NCI-H187 (cell line): ENCODE results near the gene RRAS2.
"Not testable (repeated sequence)": the region's sequence is repeated elsewhere in the genome, so short reads cannot be mapped to it uniquely, and the experiment has no call there.

ENCODE experiments used
- DNase-seq, 2 experiments: peaks; one replicate each; lab custom pipeline; 2025; lab: John Stamatoyannopoulos, UW

The RRAS2 gene

DNA sequence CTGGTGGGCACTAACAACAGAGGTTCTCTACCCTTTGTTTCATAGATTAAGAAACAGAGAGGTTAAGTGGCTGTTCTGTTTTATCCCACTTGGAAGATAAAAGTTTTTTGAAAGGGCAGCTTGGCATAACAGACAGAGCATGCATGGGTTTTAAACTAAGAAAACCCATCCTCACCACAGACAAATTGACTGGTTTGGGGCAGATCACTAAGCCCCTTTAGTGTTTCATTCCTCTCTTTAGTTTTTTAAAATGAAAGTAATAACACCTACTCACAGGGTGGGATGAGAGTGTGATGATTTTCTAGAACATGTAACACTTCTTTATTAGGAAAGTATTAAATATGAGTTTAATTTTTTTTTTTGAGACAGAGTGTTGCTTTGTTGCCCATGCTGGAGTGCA is 12.3 kb upstream of the RRAS2 start:
- DNase-seq: no peak

DNA sequence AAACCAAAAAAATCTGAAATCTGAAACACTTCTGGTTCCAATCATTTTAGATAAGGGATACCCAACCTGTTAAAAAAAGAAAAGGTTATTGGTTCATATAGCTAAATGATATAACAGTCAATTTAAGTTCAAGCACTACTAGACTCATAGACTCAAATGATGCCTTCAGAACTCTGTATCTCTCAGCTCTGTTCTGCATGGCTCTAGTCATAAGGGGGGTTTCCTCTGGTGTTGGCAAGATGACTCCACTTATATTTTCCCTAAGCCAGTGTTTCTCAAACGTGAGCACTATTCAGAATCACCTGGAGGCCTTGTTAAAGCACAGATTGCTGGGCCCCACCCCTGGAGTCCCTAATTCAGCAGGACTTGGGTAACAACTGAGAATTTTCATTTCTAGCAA is 11.5 kb upstream of the RRAS2 start:
- DNase-seq: no peak

DNA sequence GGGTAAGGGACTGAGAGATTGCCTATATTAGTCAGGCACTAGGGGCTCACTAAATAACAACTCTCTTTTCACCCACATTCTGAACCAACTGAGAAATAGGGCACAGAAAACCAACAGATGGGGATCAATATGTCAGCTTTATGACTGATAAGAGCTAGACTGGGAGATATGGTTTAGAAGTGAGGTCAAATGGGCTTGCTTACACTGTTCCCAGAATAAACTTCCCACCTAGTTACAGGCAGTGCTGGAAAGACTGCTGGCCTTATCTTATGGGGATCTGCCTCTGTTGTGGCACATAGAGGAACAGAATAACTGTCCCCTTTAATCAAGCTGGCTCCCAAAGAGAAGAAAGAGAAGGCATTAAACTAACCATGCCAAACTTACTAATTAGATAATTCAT is 10.6 kb upstream of the RRAS2 start:
- no peak for DNase-seq

DNA sequence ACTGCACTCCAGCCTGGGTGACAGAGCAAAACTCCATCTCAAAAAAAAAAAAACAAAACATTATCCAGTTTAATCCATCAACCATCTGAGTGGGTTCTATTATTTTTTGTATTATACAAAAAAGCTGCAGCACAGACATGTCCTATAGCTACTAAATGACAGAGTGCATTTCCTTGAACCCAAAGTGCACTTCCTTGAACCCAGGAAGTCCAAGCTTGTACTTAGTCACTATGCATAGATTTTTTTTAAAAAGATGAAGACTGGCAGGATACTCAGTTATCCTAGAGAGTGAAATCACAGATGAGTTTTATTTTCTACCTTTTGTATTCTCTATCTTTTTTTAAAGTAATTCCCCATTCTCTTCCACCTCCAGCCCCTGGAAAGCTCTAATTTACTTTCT is 8.0 kb upstream of the RRAS2 start:
- DNase-seq: no peak

DNA sequence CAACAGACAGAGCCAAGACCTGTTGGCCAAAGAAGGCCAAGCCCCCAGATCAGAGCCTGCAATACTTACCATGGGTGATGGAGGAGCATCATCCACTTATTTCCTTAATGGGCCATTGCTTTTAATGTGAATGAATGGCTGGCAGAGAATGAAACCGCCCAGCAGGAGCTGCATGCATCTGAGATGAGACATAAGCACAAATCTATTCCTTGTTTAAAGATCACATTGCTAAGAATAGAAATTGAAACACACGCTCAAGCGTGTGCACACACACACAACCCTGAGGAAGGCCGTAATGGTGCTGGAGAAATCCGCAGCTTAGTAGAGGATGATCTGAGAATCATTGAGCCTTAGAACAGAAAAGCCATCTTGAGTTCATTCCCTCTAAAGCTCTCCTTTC is 5.3 kb upstream of the RRAS2 start:
- DNase-seq: peak; percentile 22 to 55

DNA sequence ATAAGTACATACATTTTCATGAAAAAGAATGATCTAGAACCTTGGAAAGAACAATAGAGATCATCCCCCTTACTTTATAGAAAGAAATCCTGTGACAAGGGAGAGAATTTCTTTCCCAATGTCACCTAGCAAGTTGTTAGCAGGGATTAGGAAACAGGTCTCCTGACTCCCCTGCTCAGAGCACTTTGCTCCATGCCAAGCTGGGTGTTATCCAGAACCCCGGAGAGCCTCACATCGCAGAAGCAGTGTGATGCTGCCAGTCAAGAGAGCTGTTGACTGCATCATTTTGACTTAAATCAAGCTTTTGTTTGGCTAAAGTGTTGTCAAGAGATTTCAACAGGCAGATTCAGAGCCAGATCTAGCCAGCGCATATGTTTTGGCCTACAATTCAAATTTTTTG is 3.6 kb upstream of the RRAS2 start:
- no peak for DNase-seq

DNA sequence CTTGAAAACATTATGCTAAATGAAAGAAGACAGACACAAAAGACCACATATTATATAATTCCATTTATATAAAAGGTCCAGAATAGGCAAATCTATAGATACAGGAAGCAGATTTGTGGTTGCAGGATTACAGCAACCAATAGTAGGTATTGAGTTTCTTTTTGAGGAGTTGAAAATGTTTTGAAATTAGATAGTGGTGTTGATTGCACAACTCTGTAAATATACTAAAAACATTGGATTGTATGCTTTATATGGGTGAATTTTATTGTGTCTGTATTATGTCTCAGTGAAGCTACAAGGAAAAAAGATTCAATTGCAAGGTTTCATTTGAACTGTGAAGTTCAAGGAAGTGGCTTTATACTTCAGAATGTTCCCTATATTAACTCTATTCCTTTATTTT is 3.0 kb upstream of the RRAS2 start:
- DNase-seq: no peak

DNA sequence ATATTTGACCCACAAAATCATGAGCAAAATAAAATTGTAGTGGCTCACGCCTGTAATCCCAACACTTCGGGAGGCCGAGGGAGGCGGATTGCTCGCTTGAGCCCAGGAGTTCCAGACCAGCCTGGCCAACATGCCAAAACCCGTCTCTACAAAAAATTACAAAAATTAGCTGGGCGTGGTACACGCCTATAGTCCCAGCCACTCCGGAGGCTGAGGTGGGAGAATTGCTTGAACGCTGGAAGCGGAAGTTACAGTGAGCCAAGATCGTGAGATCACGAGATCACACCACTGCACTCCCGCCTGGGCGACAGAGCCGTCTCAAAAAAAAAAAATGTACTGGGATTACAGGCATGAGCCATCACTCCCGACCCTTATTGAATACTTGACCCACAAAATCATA is 2.0 kb upstream of the RRAS2 start:
- DNase-seq: no peak

DNA sequence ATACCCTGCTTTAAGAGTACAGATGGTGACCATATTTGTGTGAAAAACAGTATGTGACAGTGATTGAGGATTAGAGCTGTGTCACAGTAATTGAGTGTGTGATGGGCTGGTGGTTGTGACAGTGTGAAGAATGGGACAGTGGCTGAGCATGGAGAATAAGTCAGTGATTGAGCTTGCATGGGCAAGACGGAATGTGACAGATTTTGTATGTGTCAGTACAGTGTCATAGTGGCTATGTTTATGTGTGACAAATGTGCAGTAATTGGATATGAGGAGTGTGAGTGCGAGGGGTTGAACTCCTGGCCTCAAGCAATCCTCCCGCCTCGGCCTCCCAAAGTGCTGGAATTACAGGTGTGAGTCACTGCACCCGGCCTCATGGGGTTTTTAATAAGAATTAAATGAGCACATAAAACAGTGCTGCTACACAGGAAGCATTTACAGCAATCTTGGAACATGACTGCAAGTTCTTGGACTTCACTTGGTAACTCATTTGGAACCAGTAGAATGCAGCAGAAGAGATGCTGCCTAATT is 583 bp upstream of the RRAS2 start:
- no peak for DNase-seq

DNA sequence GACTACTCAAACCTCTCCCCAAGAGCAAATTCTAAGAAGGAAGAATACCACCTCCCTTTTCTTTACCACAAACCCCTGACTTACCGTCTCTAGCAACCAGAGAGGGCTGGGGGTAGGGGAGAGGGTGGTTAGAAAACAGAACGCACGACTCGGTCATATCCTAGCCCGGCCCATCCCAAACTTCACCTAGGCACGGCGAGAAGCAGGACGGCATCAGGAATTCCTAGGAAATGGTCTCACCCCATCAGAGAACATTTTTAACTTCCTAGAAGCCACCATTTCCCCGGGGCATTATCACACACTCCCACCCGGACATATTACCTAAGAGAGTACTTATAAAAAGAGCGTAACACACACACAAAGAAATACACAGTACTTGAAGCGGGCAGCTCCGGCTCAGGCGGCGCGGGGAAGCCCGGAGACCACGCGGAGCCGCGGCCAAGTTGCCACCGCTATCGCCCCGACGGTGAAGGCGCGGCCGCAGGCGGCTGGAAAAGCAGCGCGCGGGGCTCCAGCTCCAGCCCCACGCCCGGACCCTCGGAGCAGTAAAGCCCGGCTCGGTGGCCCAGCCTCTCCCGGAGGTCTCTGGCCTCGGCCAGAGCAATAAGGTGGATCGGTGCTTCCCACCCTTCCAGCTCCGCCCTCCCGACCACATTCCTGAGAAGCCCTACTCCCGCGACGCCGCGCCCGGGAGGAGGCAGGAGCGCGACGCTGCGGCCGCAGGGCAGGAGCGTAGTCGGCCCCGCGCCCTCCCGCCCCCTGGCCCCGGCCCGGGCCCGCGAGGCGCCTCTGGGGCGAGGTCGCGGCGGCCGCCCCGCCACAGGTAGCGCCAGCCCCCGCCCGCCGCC is 878 bp downstream of the RRAS2 start:
- DNase-seq: peak; percentile 22 to 23

DNA sequence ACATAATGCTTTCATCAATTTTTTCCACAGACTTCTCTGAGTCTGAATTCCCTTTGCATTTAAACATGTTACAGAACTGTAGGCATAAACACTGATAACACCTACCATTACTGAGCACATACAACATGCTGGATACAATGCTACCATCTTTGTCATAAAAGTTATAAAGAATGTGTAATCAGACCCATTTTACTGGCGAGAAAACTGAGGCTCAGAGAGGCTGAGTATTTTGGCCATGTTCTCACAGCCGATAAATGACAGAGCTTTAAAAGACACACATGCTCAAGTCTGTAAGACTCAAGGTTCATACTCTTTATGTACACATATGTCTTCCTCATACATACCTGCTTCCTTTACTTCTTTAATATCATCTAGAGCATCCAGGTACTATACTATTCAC is 2.6 kb downstream of the RRAS2 start:
- DNase-seq: no peak

DNA sequence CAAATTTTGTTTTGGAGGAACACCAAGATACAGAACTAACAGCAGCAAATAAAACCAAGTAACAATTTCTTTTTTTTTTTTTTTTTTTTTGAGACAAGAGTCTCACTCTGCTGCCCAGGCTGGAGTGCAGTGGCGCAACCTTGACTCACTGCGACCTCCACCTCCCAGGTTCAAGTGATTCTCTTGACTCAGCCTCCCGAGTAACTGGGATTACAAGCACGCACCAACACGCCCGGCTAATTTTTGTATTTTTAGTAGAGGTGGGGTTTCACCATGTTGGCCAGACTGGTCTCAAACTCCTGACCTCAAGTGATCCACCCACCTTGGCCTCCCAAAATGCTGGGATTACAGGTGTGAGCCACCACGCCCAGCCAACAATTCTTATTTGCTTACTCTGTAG is 4.4 kb downstream of the RRAS2 start:
- DNase-seq: not testable (repeated sequence)

DNA sequence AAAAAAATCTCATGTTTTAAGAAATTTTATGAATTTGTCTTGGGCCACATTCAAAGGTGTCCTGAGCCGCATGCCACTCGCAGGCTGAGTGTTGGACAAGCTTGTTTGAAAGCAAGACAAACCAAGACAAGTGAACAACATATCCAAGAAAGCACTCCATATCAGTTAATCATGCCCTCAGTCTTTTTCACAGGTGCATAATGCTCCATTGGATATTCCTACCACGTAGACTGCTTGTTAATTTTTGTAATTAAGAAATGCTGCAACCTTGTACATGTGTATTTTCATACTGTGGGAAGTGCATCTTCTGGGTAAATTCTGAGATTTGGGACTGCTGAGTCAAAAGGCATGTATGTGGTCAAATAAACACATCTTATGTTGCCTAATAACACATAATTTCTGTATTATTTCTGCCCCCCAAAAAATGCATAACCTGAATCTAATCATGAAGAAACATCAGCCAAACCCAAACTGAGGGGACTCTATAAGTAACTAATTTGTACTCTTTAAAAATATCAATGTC is 8.2 kb downstream of the RRAS2 start:
- no peak for DNase-seq

DNA sequence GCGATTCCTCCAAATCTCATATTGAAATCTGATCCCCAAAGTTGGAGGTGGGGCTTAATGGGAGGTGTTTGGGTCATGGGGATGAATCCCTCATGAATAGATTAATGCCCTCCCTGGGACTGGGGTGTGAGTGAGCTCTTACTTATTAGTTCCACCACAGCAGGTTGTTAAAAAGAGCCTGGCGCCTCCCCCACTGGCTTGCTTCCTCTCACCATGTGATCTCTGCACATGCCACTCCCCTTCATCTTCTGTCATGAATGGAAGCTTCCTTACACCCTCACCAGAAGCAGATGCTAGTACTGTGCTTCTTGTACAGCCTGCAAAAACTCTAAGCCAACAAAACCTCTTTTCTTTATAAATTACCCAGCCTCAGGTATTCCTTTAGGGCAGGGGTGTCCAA is 8.8 kb downstream of the RRAS2 start:
- DNase-seq: no peak

DNA sequence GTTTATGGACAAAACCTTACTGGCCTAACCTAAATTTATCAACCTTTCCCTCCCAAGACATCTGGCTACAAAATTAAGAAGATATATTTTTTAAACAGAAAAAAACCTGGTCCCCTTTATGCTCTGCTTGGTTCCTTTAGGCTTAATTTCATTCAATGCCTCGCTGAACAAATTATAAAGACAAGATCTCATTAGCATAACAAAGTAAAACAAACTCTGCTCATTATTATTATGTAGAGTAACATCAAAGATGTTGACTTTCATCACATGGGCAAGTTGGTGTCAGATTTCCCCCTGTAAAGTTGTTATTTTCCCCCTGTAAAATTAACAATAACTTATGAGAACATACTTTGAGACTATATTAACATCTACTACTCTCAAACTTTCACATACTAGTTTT is 11.0 kb downstream of the RRAS2 start:
- no peak for DNase-seq

DNA sequence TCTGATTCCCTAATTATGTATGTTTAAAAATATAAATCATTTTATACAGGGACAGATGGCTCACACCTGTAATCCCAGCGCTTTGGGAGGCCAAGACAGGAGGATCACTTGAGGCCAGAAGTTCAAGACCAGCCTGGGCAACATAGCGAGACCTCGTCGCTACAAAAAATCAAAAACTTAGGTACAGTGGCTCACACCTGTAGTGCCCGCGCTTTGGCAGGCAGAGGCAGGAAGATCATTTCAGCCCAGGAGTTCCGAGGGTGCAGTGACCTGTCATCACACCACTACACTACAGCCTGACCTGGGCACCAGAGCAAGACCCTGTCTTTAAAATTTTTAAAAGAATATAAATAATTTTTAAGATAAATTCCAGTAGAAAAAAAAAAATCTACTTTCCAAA is 11.5 kb downstream of the RRAS2 start:
- DNase-seq: no peak

DNA sequence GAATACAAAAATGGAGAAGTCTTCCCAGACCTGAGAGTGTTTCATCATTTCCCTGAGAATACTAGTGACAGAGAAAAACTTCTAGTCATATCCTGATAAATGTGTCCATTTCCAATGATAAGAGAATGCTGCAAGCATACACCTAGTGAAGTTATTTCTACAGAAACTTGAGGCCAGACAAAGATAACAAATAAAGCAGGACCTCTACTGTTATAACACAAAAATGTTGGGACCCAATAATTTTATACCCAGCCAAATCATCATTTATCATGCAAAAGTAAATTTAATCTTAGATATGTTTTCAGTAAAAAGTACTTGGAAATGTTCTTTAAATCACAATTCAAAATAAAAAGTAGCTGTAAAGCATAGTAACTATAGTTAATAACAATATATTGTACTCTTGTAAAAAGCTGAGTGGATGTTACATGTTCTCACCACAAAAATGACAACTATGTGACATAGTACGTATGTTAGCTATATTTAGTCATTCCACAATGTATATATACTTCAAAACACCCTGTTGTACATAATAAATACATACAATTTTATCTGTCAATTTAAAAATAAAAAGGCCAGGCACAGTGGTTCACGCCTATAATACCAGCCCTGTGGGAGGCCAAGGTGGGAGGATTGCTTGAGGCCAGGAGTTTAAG is 12.6 kb downstream of the RRAS2 start:
- DNase-seq: no peak

DNA sequence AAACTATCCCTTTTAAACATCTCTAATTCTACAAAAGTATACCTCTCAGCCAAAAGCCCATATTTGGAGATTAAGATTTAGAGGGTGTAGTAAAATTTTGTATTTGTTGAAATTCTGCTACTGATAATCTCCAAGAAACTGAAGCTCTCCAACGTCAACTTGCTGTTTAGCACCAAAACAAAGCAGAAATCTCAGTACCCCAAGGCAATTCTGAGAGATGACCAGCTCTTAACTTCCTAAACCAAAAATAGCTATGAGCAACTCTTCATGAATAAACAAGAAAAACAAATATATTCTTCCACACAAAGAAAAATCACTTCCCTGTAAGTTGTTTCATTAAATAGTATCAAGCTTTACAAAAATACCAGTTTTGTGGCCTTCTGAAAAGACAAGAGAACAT is 13.3 kb downstream of the RRAS2 start:
- no peak for DNase-seq

DNA sequence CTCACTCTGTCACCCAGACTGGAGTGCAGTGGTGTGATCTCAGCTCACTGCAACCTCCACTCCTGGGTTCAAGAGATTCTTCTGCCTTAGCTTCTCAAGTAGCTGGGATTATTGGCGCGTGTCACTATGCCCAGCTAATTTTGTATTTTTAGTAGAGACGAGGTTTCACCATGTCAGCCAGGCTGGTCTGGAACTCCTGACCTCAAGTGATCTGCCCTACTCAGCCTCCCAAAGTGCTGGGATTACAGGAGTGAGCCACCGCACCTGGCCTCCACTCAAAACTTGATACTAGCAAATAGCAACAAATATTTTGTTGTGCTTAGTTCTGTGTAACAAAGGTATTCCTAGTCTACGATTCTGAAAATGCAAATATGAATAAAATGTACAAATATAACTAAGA is 14.0 kb downstream of the RRAS2 start:
- DNase-seq: not testable (repeated sequence)

DNA sequence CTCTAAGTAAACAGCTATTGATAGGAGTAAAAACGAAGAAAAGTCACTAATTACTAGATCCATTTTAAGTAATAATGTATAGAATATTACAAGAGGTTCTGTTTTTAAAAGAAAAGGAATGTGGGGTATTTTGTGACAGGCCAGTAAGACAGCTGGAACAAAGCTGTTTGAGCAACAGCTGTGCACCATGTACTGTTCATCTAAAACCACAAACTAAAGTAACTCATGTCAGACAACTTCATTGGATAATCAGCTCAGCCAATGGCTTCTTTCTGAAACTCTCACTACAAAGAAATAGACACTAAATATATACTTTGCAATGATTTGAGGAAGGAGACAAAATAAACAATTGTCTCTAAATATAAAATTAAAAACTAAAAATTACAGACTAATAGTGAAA is 16.1 kb downstream of the RRAS2 start:
- DNase-seq: no peak

DNA sequence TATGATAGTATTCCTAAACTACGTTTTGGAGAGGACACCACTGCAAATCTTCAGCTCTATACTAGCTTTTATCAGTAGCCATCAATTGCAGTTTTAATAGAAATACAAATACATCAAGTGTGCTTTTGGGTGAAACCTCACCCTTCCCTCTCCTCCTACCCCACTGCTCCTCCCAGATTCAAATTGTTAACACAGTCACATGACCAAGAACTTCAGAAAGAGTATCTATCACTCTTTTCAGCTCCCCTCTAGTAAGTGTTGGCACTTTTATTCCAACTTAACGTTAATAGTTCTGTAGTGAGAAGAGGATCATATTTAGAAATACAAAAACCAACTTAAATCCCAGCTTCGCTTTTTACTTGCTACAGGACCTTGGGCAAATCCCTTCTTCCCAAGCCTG is 17.0 kb downstream of the RRAS2 start:
- no peak for DNase-seq

DNA sequence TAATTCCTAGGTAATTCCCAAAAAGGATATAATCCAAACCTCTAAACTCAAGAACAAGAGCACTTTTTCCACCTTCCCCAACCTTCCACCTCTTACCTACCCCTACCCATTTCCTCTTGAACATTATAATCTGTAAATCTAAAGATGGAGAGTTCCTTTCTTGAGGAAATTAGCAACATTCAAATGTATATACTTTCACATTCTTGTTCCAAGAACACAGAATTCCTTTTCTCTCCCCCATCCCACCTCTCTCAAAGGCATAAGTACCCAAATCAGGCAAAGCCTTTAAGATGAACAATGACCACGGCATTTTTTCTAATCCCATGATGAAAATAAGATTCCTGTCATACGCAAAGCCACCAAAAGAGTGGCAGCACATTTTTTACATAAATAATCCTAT is 18.3 kb downstream of the RRAS2 start:
- DNase-seq: no peak

DNA sequence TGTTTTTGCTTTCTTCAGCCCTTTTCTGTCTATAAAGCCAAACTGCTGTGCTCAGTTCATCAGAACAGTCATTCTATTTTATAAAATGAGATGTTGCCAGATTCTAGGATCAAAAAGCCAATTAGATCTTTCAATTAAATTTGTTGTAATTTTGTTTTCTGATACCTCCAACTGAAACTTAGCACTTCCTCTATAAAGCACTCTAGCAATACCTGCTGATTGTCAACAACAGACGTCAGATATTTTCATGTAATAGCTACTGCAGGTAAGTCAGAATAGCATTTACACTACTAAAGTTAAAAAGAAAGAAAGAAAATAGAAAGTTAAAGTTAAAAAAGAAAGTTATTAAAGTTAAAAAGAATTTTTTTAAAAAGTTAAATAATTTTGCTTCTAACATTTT is 19.6 kb downstream of the RRAS2 start:
- no peak for DNase-seq
